ENCODE measurements around the gene CALHM5.

The CALHM5 gene

DNA sequence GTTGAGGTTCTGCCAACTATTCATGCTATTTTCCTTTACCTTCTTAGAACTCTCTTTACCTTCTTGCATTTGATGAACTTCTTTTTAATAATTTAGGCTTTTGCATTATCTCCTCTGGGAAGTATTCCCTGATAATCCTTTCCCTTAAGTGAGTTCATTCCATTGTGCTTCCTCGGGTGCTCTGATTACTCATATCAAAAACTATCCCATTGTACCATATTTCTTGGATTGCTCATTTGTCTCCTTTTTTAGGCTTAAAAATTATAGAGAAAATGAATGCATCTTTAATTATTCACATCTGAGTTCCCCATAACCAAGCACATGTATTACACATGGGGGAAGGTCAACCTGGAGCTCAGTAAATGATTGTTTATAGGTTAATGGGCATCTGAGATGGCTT, 44.6 kb downstream of the CALHM5 start:
- Histone ChIP-seq H3K4me3 (ENCODE audit: low read depth, low read length) (no peak overlapping the region), H3K36me3 (ENCODE audit: control insufficient read depth in 2 of 2, insufficient read depth in 1 of 2, low read length in 2 of 2) (no peaks in the 10 kb centered on the region), H3K4me1 (ENCODE audit: control insufficient read depth, insufficient read depth, low read length) (peaks cover 4% of the 10 kb centered on the region; the same call in 1 of the 2 replicates), H3K27ac (ENCODE audit: extremely low read depth, low read depth, low read length) (no peak overlapping the region), H3K9me3 (ENCODE audit: control insufficient read depth, insufficient read depth, low read depth, low read length) (no peaks in the 10 kb centered on the region)
- ChIA-PET CTCF (interaction anchor here (1.3 to 3.3 kb wide), 5 partner anchors 10 to 287 kb away, joined by 3 to 12 read pairs (median 11); no protein-coding TSS in a partner anchor), POLR2A (no interaction called here)
- TF ChIP-seq, protein P1, sequence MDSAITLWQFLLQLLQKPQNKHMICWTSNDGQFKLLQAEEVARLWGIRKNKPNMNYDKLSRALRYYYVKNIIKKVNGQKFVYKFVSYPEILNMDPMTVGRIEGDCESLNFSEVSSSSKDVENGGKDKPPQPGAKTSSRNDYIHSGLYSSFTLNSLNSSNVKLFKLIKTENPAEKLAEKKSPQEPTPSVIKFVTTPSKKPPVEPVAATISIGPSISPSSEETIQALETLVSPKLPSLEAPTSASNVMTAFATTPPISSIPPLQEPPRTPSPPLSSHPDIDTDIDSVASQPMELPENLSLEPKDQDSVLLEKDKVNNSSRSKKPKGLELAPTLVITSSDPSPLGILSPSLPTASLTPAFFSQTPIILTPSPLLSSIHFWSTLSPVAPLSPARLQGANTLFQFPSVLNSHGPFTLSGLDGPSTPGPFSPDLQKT (IDR thresholded peaks at IDR 0.05; ENCODE audit: borderline replicate concordance, low read depth, low read length): no peak
- TF ChIP-seq ZBTB1 (tag by site-specific recombination; IDR thresholded peaks at IDR 0.05) (no peak), REPIN1 (tag by site-specific recombination; IDR thresholded peaks at IDR 0.05; ENCODE audit: low read depth) (no peak), HOXC10 (CRISPR knock-in tag; IDR thresholded peaks at IDR 0.05) (no peak), SP7 (tag by site-specific recombination; IDR thresholded peaks at IDR 0.05) (no peak), ZSCAN16 (tag by site-specific recombination; IDR thresholded peaks at IDR 0.05) (no peak), ZNF37A (tag by site-specific recombination; IDR thresholded peaks at IDR 0.05) (no peak), ZNF571 (tag by site-specific recombination; IDR thresholded peaks at IDR 0.05) (no peak), ZNF140 (tag by site-specific recombination; IDR thresholded peaks at IDR 0.05) (no peak), ZNF239 (tag by site-specific recombination; IDR thresholded peaks at IDR 0.05) (no peak), ZNF223 (tag by site-specific recombination; IDR thresholded peaks at IDR 0.05) (no peak), KLF10 (tag by site-specific recombination; IDR thresholded peaks at IDR 0.05) (no peak), ZEB2 (tag by site-specific recombination; IDR thresholded peaks at IDR 0.05) (no peak), ZNF514 (tag by site-specific recombination; IDR thresholded peaks at IDR 0.05) (no peak), ZNF660 (tag by site-specific recombination; IDR thresholded peaks at IDR 0.05) (no peak), GLIS2 (tag by site-specific recombination; IDR thresholded peaks at IDR 0.05) (no peak)
- TF ChIP-seq, protein P2, sequence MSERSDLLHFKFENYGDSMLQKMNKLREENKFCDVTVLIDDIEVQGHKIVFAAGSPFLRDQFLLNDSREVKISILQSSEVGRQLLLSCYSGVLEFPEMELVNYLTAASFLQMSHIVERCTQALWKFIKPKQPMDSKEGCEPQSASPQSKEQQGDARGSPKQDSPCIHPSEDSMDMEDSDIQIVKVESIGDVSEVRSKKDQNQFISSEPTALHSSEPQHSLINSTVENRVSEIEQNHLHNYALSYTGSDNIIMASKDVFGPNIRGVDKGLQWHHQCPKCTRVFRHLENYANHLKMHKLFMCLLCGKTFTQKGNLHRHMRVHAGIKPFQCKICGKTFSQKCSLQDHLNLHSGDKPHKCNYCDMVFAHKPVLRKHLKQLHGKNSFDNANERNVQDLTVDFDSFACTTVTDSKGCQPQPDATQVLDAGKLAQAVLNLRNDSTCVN (tag by site-specific recombination; optimal IDR thresholded peaks at IDR 0.05): no peak

DNA sequence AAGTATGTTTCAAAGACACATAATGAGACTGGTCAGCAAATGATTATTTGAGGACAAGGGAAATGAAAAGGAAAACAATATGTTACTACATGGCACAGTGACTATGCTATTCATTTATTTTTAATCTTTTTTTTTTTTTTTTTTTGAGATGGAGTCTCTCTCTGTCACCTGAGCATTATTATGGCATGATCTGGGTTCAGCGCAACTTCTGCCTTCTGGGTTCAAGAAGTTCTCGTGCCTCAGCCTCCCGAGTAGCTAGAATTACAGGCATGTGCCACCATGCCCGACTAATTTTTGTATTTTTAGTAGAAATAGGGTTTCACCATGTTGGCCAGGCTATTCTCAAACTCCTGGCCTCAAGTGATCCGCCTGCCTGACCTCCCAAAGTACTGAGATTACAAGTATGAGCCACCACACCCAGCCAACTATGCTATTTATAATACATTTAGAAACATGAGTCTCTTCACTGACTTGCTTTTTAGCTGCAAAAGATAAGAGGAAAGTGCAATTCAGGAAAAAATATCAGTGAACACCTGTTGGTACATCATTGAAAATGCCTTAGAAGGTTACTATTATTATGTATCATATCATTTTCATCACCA, 45.5 kb downstream of the CALHM5 start:
- POLR2A ChIA-PET: interaction anchor here (1.5 kb wide), 1 partner anchor 14 kb away, joined by 3 read pairs; the partner anchor contains the start of gene RWDD1
- no peaks in the 10 kb centered on the region for H3K9me3 ChIP-seq (ENCODE audit: control insufficient read depth, insufficient read depth, low read depth, low read length)
- no peak overlapping the region for H3K4me3 ChIP-seq (ENCODE audit: low read depth, low read length)
- peaks cover 4% of the 10 kb centered on the region; the same call in 1 of the 2 replicates for H3K4me1 ChIP-seq (ENCODE audit: control insufficient read depth, insufficient read depth, low read length)
- CTCF ChIA-PET: interaction anchor here (1.3 to 4.9 kb wide), 4 partner anchors 17 to 288 kb away, joined by 3 to 63 read pairs (median 12); no protein-coding TSS in a partner anchor
- H3K27ac ChIP-seq (ENCODE audit: extremely low read depth, low read depth, low read length): no peak overlapping the region
- no peaks in the 10 kb centered on the region for H3K36me3 ChIP-seq (ENCODE audit: control insufficient read depth in 2 of 2, insufficient read depth in 1 of 2, low read length in 2 of 2)
- TF ChIP-seq SCRT2 (tag by site-specific recombination; IDR thresholded peaks at IDR 0.05) (peak; percentile 43; the same call in 1 of the 2 replicates), ZNF132 (tag by site-specific recombination; IDR thresholded peaks at IDR 0.05; ENCODE audit: borderline replicate concordance) (no peak), GLI2 (tag by site-specific recombination; IDR thresholded peaks at IDR 0.05; ENCODE audit: borderline replicate concordance, low read depth) (no peak)

DNA sequence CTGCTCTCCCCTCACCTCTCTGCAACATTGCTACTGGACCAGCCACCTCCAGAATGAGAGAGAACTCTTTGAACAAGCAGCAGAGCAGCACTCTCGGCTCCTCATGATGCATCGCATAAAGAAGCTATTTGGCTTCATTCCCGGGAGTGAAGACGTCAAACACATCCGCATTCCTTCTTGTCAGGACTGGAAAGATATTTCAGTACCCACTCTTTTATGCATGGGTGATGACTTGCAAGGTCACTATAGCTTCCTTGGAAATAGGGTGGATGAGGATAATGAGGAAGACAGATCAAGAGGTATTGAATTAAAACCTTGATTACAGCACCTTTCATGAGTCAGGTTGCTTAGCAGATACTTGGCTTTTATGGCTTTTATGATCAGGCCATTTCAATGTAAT, 46.5 kb downstream of the CALHM5 start:
- no peaks in the 10 kb centered on the region for H3K9me3 ChIP-seq (ENCODE audit: control insufficient read depth, insufficient read depth, low read depth, low read length)
- no peak overlapping the region for H3K27ac ChIP-seq (ENCODE audit: extremely low read depth, low read depth, low read length)
- no peaks in the 10 kb centered on the region for H3K36me3 ChIP-seq (ENCODE audit: control insufficient read depth in 2 of 2, insufficient read depth in 1 of 2, low read length in 2 of 2)
- no peak overlapping the region for H3K4me3 ChIP-seq (ENCODE audit: low read depth, low read length)
- CTCF ChIA-PET: interaction anchor here (0.6 to 7.0 kb wide), 8 partner anchors 18 to 289 kb away, joined by 3 to 159 read pairs (median 10); partner anchors contain the start of gene CALHM5
- POLR2A ChIA-PET: interaction anchor here (1.5 kb wide), 1 partner anchor 13 kb away, joined by 3 read pairs; the partner anchor contains the start of gene RWDD1
- H3K4me1 ChIP-seq (ENCODE audit: control insufficient read depth, insufficient read depth, low read length): peaks cover 4% of the 10 kb centered on the region; the same call in 1 of the 2 replicates
- peak; percentile 55 for TF ChIP-seq PRDM1 (tag by site-specific recombination; IDR thresholded peaks at IDR 0.05)
- TF ChIP-seq ZNF221 (tag by site-specific recombination; IDR thresholded peaks at IDR 0.05; ENCODE audit: borderline replicate concordance): no peak
- no peak for TF ChIP-seq ZNF514 (tag by site-specific recombination; IDR thresholded peaks at IDR 0.05)
- peak; percentile 84 for TF ChIP-seq ZNF529 (tag by site-specific recombination; IDR thresholded peaks at IDR 0.05; ENCODE audit: insufficient replicate concordance)
- TF ChIP-seq ZNF558 (tag by site-specific recombination; IDR thresholded peaks at IDR 0.05): 0 out of 2 replicates have a peak, but pooled peaks have one; percentile 38
- TF ChIP-seq ZNF677 (tag by site-specific recombination; IDR thresholded peaks at IDR 0.05): no peak
- 0 out of 2 replicates have a peak, but pooled peaks have one; percentile 8 for TF ChIP-seq ZNF654 (tag by site-specific recombination; IDR thresholded peaks at IDR 0.05; ENCODE audit: low read depth)
- no peak for TF ChIP-seq ZNF416 (tag by site-specific recombination; IDR thresholded peaks at IDR 0.05)
- TF ChIP-seq OSR2 (tag by site-specific recombination; IDR thresholded peaks at IDR 0.05): peak; percentile 68
- TF ChIP-seq ZNF660 (tag by site-specific recombination; IDR thresholded peaks at IDR 0.05): peak; percentile 18; the same call in 1 of the 2 replicates
- TF ChIP-seq SP2 (tag by site-specific recombination; IDR thresholded peaks at IDR 0.05): no peak
- TF ChIP-seq ZBTB17 (tag by site-specific recombination; IDR thresholded peaks at IDR 0.05): peak; percentile 86
- no peak for TF ChIP-seq ZNF354C (tag by site-specific recombination; IDR thresholded peaks at IDR 0.05; ENCODE audit: borderline replicate concordance, low read depth)
- TF ChIP-seq ZNF670 (tag by site-specific recombination; IDR thresholded peaks at IDR 0.05; ENCODE audit: low read depth): no peak
- 0 out of 2 replicates have a peak, but pooled peaks have one; percentile 58 for TF ChIP-seq ZEB2 (tag by site-specific recombination; IDR thresholded peaks at IDR 0.05)
